ENCODE measurements around the gene TMC3. TPM values are rescaled to one million over a fixed set of nuclear protein-coding genes. Genes with fewer than 3 reads are reported as not detected.

Gene TMC3
- total RNA-seq, 1 experiment from 2014 or later, result 0.03 TPM

- H3K9me3 ChIP-seq (replicated peaks), result no peaks in the 10 kb centered on the region
- no peak overlapping the region for H3K4me3 ChIP-seq
- DNase-seq (ENCODE audit: low read depth in 1 of 2, low spot score in 2 of 2), result no peak
- H3K4me1 ChIP-seq (replicated peaks), result no peaks in the 10 kb centered on the region; the same call in 1 of the 2 replicates
- no peaks in the 10 kb centered on the region for H3K27me3 ChIP-seq (replicated peaks)
- H3K27ac ChIP-seq, result no peak overlapping the region
- H3K36me3 ChIP-seq, result no peaks in the 10 kb centered on the region
Measured at GRCh38 chr15:81291916-81292522, 82.0 kb downstream of the TMC3 start.

- no peak overlapping the region for H3K4me3 ChIP-seq
- H3K27me3 ChIP-seq (replicated peaks), result 0 out of 2 replicates have a peak, but pooled peaks cover 3% of the 10 kb centered on the region
- H3K36me3 ChIP-seq, result no peaks in the 10 kb centered on the region
- no peaks in the 10 kb centered on the region for H3K9me3 ChIP-seq (replicated peaks)
- no peak overlapping the region for H3K27ac ChIP-seq
- no peaks in the 10 kb centered on the region for H3K4me1 ChIP-seq (replicated peaks)
- DNase-seq (ENCODE audit: low read depth in 1 of 2, low spot score in 2 of 2), result no peak
Measured at GRCh38 chr15:81289910-81290309, 84.1 kb downstream of the TMC3 start.

- no peaks in the 10 kb centered on the region for H3K36me3 ChIP-seq
- H3K4me3 ChIP-seq, result no peak overlapping the region
- no peak for DNase-seq (ENCODE audit: low read depth in 1 of 2, low spot score in 2 of 2)
- no peak overlapping the region for H3K27ac ChIP-seq
- H3K27me3 ChIP-seq (replicated peaks), result 0 out of 2 replicates have a peak, but pooled peaks cover 3% of the 10 kb centered on the region
- H3K4me1 ChIP-seq (replicated peaks), result no peaks in the 10 kb centered on the region
- H3K9me3 ChIP-seq (replicated peaks), result no peaks in the 10 kb centered on the region
Measured at GRCh38 chr15:81288616-81289015, 85.4 kb downstream of the TMC3 start.

- H3K4me1 ChIP-seq (replicated peaks), result no peaks in the 10 kb centered on the region
- no peaks in the 10 kb centered on the region for H3K9me3 ChIP-seq (replicated peaks)
- DNase-seq (ENCODE audit: low read depth in 1 of 2, low spot score in 2 of 2), result no peak
- no peak overlapping the region for H3K4me3 ChIP-seq
- H3K36me3 ChIP-seq, result no peaks in the 10 kb centered on the region
- H3K27me3 ChIP-seq (replicated peaks), result 0 out of 2 replicates have a peak, but pooled peaks cover 3% of the 10 kb centered on the region
- no peak overlapping the region for H3K27ac ChIP-seq
Measured at GRCh38 chr15:81288040-81288439, 86.0 kb downstream of the TMC3 start.

GRCh38 chr15:81286621-81287121, 87.3 kb downstream of the TMC3 start:
- no peak overlapping the region for H3K27ac ChIP-seq
- H3K27me3 ChIP-seq (replicated peaks), result 0 out of 2 replicates have a peak, but pooled peaks cover 3% of the 10 kb centered on the region
- no peaks in the 10 kb centered on the region for H3K36me3 ChIP-seq
- H3K4me1 ChIP-seq (replicated peaks), result no peaks in the 10 kb centered on the region
- DNase-seq (ENCODE audit: low read depth in 1 of 2, low spot score in 2 of 2), result no peak
- no peaks in the 10 kb centered on the region for H3K9me3 ChIP-seq (replicated peaks)
- H3K4me3 ChIP-seq, result no peak overlapping the region

- H3K9me3 ChIP-seq (replicated peaks), result no peaks in the 10 kb centered on the region
- no peaks in the 10 kb centered on the region for H3K36me3 ChIP-seq
- peaks cover 2% of the 10 kb centered on the region; the same call in 1 of the 2 replicates for H3K4me1 ChIP-seq (replicated peaks)
- no peak overlapping the region for H3K4me3 ChIP-seq
- no peak for DNase-seq (ENCODE audit: low read depth in 1 of 2, low spot score in 2 of 2)
- 0 out of 2 replicates have a peak, but pooled peaks cover 3% of the 10 kb centered on the region for H3K27me3 ChIP-seq (replicated peaks)
- H3K27ac ChIP-seq, result no peak overlapping the region
Measured at GRCh38 chr15:81285461-81285860, 88.6 kb downstream of the TMC3 start.

- no peak overlapping the region for H3K27ac ChIP-seq
- DNase-seq (ENCODE audit: low read depth in 1 of 2, low spot score in 2 of 2), result no peak
Measured at GRCh38 chr15:81284256-81285031, 89.6 kb downstream of the TMC3 start.

GRCh38 chr15:81282911-81283310, 91.1 kb downstream of the TMC3 start:
- peaks cover 12% of the 10 kb centered on the region for H3K4me1 ChIP-seq (replicated peaks)
- no peak for DNase-seq (ENCODE audit: low read depth in 1 of 2, low spot score in 2 of 2)
- H3K4me3 ChIP-seq, result no peak overlapping the region
- no peaks in the 10 kb centered on the region for H3K36me3 ChIP-seq
- H3K27me3 ChIP-seq (replicated peaks), result 0 out of 2 replicates have a peak, but pooled peaks cover 3% of the 10 kb centered on the region
- H3K27ac ChIP-seq, result no peak overlapping the region
- H3K9me3 ChIP-seq (replicated peaks), result no peaks in the 10 kb centered on the region

More at GRCh38 chr15:81284256-81285031, 89.6 kb downstream of the TMC3 start:
- Histone ChIP-seq H3K4me3 (no peak overlapping the region), H3K4me1 (replicated peaks) (peaks cover 10% of the 10 kb centered on the region), H3K27me3 (replicated peaks) (0 out of 2 replicates have a peak, but pooled peaks cover 3% of the 10 kb centered on the region), H3K36me3 (no peaks in the 10 kb centered on the region), H3K9me3 (replicated peaks) (no peaks in the 10 kb centered on the region)

GRCh38 chr15:81282606-81282895, 91.5 kb downstream of the TMC3 start:
- H3K27me3 ChIP-seq (replicated peaks), result 0 out of 2 replicates have a peak, but pooled peaks cover 3% of the 10 kb centered on the region
- DNase-seq (ENCODE audit: low read depth in 1 of 2, low spot score in 2 of 2), result no peak
- H3K4me3 ChIP-seq, result no peak overlapping the region
- no peaks in the 10 kb centered on the region for H3K9me3 ChIP-seq (replicated peaks)
- H3K36me3 ChIP-seq, result no peaks in the 10 kb centered on the region
- H3K27ac ChIP-seq, result no peak overlapping the region
- peaks cover 12% of the 10 kb centered on the region for H3K4me1 ChIP-seq (replicated peaks)

GRCh38 chr15:81281766-81282605, 92.0 kb downstream of the TMC3 start:
- Histone ChIP-seq H3K27me3 (replicated peaks) (0 out of 2 replicates have a peak, but pooled peaks cover 3% of the 10 kb centered on the region), H3K27ac (no peak overlapping the region), H3K36me3 (no peaks in the 10 kb centered on the region), H3K4me3 (no peak overlapping the region), H3K4me1 (replicated peaks) (peaks cover 12% of the 10 kb centered on the region), H3K9me3 (replicated peaks) (no peaks in the 10 kb centered on the region)
- DNase-seq (ENCODE audit: low read depth in 1 of 2, low spot score in 2 of 2), result peak in 1 of 2 experiments; percentile 7

- Histone ChIP-seq H3K27ac (no peak overlapping the region), H3K36me3 (no peaks in the 10 kb centered on the region), H3K4me3 (no peak overlapping the region), H3K27me3 (replicated peaks) (0 out of 2 replicates have a peak, but pooled peaks cover 3% of the 10 kb centered on the region), H3K9me3 (replicated peaks) (no peaks in the 10 kb centered on the region), H3K4me1 (replicated peaks) (peaks cover 12% of the 10 kb centered on the region)
- no peak for DNase-seq (ENCODE audit: low read depth in 1 of 2, low spot score in 2 of 2)
Measured at GRCh38 chr15:81281456-81281735, 92.6 kb downstream of the TMC3 start.
